Activated T-cell treated with anti-CD3 and anti-CD28 coated beads, Interleukin-2, amount 50 U/mL, for 24 hours (primary cell): ENCODE results near the gene ACSS1.

Source experiments
- DNase-seq: peaks from one replicate; pipeline ENCODE4 v3.0.0-alpha.2; 2020
- H3K27ac Mint-ChIP-seq: 2 replicates; pipeline ENCODE4 v1.8.0; 2020; ENCODE audit warnings: mild to moderate bottlenecking, mixed read lengths
- H3K27me3 Mint-ChIP-seq: 2 replicates; pipeline ENCODE4 v1.8.0; 2020; ENCODE audit warnings: mixed read lengths
- H3K36me3 Mint-ChIP-seq: 2 replicates; pipeline ENCODE4 v1.8.0; 2020; ENCODE audit warnings: low read depth, mixed read lengths
- H3K4me1 Mint-ChIP-seq: 2 replicates; pipeline ENCODE4 v1.8.0; 2020; ENCODE audit warnings: low read depth, mixed read lengths
- H3K4me3 Mint-ChIP-seq: 2 replicates; pipeline ENCODE4 v1.8.0; 2020; ENCODE audit warnings: mild to moderate bottlenecking, moderate library complexity, mixed read lengths
- H3K9me3 Mint-ChIP-seq: 2 replicates; pipeline ENCODE4 v1.8.0; 2020; ENCODE audit warnings: mixed read lengths

The ACSS1 gene

DNA sequence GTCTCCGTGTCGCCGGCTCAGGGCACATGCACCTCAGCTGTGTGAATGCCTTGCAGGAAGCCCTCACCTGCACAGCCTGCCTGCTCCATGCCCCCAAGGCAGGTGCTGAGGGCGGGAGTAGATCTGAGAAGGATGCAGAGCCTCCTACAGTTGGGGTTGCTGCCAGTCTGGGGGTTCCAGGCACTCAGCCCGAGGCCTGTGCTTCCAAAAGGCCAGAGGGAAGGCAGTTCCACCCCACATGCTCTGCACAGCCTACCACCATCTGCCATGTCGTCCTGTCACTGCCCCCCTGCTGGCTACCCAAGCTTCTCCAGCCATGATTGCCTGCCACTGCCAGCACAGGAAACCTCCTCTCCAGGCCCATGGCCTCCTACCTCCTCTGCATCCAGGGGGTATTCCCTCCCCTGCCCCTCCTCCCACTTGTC is 19.3 kb downstream of the ACSS1 start:
- Mint-ChIP-seq H3K27me3 (no peaks in the 10 kb centered on the region), H3K9me3 (no peaks in the 10 kb centered on the region), H3K27ac (peak overlapping the region; percentile 74), H3K4me3 (no peak overlapping the region), H3K4me1 (peaks cover 65% of the 10 kb centered on the region), H3K36me3 (no peaks in the 10 kb centered on the region)
- DNase-seq, result no peak

DNA sequence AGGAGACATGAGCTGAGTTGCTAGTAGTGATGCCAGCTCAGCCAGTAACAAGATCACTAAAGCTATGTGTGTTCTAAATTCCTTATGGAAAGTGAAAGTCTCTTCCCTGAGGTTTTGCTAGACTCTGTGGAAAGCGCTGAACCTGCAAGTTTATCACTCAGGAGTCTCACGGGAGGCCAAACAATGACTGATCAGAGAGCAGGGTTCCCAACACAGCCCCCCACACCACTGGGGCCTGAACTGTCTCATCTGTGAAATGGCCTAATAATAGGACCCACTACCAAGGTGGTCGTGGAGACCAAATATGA is 19.9 kb downstream of the ACSS1 start:
- no peaks in the 10 kb centered on the region for H3K36me3 Mint-ChIP-seq
- peak overlapping the region; percentile 74 for H3K27ac Mint-ChIP-seq
- H3K9me3 Mint-ChIP-seq, result no peaks in the 10 kb centered on the region
- H3K4me3 Mint-ChIP-seq, result no peak overlapping the region
- no peak for DNase-seq
- no peaks in the 10 kb centered on the region for H3K27me3 Mint-ChIP-seq
- H3K4me1 Mint-ChIP-seq, result peaks cover 64% of the 10 kb centered on the region

DNA sequence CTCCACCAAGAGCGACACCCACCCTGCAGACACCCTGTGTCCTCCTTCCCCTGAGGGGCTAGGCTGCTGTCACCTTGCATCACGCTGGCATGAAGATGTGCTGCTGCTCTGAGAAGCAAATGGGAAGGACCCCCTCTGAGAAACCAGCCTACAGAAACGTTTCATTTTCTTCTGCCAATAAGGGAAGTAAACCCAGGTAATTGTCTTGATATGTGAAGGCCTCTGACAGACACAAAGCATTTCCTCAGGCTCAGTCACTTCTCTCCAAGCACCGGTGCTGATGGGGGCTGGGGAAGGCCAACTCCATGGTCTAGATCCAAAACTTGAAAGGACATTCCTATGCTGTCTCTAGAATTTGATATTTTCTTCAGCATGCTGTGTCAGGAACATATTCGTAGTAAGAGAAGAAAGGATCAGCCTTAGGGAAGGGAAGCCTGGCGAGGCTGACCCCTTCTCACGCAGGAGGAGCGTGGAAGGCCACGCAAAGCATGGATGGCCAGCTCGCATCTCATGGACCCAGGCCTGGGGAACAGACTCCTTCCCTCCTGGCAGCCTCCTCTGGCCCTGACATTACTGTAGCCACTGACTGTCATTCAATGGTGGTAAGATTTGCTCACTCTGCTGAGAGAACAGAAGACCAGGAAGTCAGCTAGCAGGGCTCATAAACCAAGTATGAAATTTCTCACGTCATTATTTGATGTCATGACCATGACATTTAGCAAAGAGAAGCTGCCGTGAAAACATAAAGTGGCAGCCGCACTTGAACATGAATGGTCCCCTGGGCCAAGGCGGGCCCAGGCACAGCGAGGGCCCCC is 20.4 kb downstream of the ACSS1 start:
- Mint-ChIP-seq H3K27ac (peak overlapping the region; percentile 74), H3K9me3 (no peaks in the 10 kb centered on the region), H3K36me3 (no peaks in the 10 kb centered on the region), H3K27me3 (no peaks in the 10 kb centered on the region), H3K4me3 (no peak overlapping the region), H3K4me1 (peaks cover 58% of the 10 kb centered on the region)
- DNase-seq, result no peak

- Mint-ChIP-seq H3K36me3 (peaks cover 4% of the 10 kb centered on the region), H3K27ac (peak overlapping the region; percentile 74), H3K4me1 (peaks cover 49% of the 10 kb centered on the region), H3K9me3 (no peaks in the 10 kb centered on the region), H3K27me3 (no peaks in the 10 kb centered on the region), H3K4me3 (peak overlapping the region; percentile 2)
- no peak for DNase-seq
These were observed 21.5 kb downstream of the ACSS1 start for GRCh38 chr20:25036331-25036936.

DNA sequence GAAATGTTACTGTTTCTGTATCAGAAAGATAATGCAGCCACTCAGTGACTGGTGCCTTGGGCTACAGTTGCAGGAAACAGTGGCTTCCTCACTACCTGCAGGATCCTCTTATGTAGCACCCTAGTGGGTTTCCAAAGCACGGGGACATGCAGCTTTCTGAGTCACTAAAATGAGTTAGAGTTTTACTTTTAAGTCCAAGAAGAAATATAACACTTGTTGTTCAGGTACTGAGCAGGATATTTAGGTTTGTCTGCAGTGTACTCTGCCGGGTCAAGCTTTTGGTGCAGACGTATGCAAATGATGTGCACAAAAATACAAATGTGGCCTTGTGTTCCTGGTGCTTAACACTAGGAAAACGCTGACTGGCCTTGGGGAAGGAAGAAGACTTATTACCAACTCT is 22.0 kb downstream of the ACSS1 start:
- Mint-ChIP-seq H3K27me3 (no peaks in the 10 kb centered on the region), H3K27ac (peak overlapping the region; percentile 74), H3K4me3 (peak overlapping the region; percentile 2), H3K9me3 (no peaks in the 10 kb centered on the region), H3K4me1 (peaks cover 48% of the 10 kb centered on the region), H3K36me3 (peaks cover 6% of the 10 kb centered on the region)
- no peak for DNase-seq

GRCh38 chr20:25033924-25034300 is 24.0 kb downstream of the ACSS1 start:
- Mint-ChIP-seq H3K9me3 (no peaks in the 10 kb centered on the region), H3K27ac (peak overlapping the region; percentile 17), H3K4me1 (peaks cover 45% of the 10 kb centered on the region), H3K36me3 (peaks cover 25% of the 10 kb centered on the region), H3K27me3 (no peaks in the 10 kb centered on the region), H3K4me3 (no peak overlapping the region)
- DNase-seq, result no peak

DNA sequence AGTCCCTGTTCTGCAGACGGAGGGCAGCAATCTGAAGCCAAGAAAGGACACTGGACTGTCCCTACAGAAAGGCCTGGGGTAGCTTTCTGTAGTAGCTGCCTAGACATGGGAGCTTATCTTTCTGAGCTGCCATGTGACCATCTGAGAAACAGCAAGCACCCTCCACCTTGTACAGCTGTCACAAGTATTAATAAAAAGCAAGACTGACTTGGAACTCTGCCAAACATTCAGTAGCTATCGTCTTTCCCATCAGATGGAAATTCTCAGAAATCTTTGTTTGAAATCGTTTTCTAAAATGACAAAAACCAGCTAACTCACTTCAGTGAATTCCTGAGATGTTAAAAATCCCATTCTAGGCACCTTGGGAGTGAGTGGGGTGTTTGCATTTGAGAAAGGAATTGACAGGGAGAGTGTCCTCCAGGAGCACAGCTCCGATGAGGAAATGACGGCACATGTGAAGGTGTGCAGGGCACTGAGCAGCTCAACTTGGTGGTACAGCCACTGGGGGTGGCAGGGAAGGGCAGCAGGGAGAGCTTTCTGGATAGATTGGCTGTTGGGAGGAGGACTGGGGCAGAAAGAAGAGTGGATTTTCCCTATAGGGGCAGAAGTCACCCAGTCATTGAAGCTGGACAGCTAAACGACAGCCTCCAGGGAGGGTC is 24.5 kb downstream of the ACSS1 start:
- Mint-ChIP-seq H3K27me3 (no peaks in the 10 kb centered on the region), H3K4me1 (peaks cover 45% of the 10 kb centered on the region), H3K9me3 (no peaks in the 10 kb centered on the region), H3K27ac (no peak overlapping the region), H3K4me3 (no peak overlapping the region), H3K36me3 (peaks cover 28% of the 10 kb centered on the region)
- no peak for DNase-seq

- Mint-ChIP-seq H3K36me3 (peaks cover 33% of the 10 kb centered on the region), H3K4me3 (no peak overlapping the region)
These were observed 25.3 kb downstream of the ACSS1 start for GRCh38 chr20:25032478-25033264.

DNA sequence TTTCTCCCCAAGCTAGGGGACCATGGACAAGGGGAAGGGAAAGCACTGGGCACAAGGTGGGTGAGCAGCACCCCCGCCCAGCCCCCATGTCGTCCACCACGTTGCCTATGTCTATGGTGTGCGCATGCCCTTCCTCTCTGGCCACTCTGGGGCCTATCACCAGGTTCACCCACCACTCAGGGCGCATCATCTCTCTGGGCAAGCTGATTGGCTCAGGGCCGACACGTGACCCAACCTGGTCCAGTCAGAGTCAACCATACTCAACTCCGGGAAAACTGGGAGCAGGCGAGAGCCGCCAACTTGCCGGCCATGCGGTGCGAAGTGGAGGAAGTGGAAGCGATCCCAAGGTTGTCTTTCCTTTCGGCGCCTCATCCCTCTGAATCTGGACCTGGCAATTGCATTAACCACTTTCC is 25.9 kb downstream of the ACSS1 start:
- H3K27ac Mint-ChIP-seq, result no peak overlapping the region
- peaks cover 36% of the 10 kb centered on the region for H3K4me1 Mint-ChIP-seq

More at GRCh38 chr20:25032478-25033264, 25.3 kb downstream of the ACSS1 start:
- Mint-ChIP-seq H3K27ac (no peak overlapping the region), H3K9me3 (no peaks in the 10 kb centered on the region), H3K27me3 (no peaks in the 10 kb centered on the region), H3K4me1 (peaks cover 38% of the 10 kb centered on the region)
- DNase-seq, result no peak

DNA sequence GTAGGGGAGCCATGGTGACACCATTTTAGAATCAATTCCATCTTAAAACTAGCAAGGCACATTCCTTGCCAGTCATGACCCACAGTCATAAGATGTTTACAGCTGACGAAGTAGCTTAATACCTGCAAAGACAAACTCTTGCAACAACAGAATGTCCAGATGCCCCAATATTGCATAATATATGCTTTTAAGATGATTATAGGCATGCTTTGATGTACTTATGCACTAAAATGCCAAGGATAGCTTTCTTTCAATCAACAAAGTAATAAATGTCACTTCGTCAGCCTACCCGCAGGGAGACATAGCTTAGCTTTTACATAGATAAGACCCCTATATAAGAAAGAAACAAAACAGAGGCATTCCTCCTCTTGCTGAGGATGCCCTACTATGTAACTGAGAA is 26.7 kb downstream of the ACSS1 start:
- no peak overlapping the region for H3K4me3 Mint-ChIP-seq
- peaks cover 28% of the 10 kb centered on the region for H3K4me1 Mint-ChIP-seq
- no peaks in the 10 kb centered on the region for H3K9me3 Mint-ChIP-seq
- no peaks in the 10 kb centered on the region for H3K27me3 Mint-ChIP-seq
- H3K36me3 Mint-ChIP-seq, result peaks cover 34% of the 10 kb centered on the region
- no peak for DNase-seq
- no peak overlapping the region for H3K27ac Mint-ChIP-seq

More for the DNA sequence above, 25.9 kb downstream of the ACSS1 start:
- no peaks in the 10 kb centered on the region for H3K27me3 Mint-ChIP-seq
- no peak for DNase-seq
- H3K9me3 Mint-ChIP-seq, result no peaks in the 10 kb centered on the region
- H3K36me3 Mint-ChIP-seq, result peaks cover 33% of the 10 kb centered on the region
- no peak overlapping the region for H3K4me3 Mint-ChIP-seq

GRCh38 chr20:25030649-25031207 is 27.2 kb downstream of the ACSS1 start:
- Mint-ChIP-seq H3K9me3 (no peaks in the 10 kb centered on the region), H3K27me3 (no peaks in the 10 kb centered on the region), H3K4me3 (no peak overlapping the region), H3K27ac (no peak overlapping the region), H3K36me3 (peaks cover 34% of the 10 kb centered on the region), H3K4me1 (peaks cover 22% of the 10 kb centered on the region)
- DNase-seq, result no peak

GRCh38 chr20:25030007-25030648 is 27.8 kb downstream of the ACSS1 start:
- Mint-ChIP-seq H3K27me3 (no peaks in the 10 kb centered on the region), H3K9me3 (no peaks in the 10 kb centered on the region), H3K36me3 (peaks cover 34% of the 10 kb centered on the region), H3K4me3 (no peak overlapping the region), H3K4me1 (peaks cover 18% of the 10 kb centered on the region), H3K27ac (no peak overlapping the region)
- DNase-seq, result no peak

GRCh38 chr20:25025986-25026605 is 31.8 kb downstream of the ACSS1 start:
- H3K9me3 Mint-ChIP-seq, result no peaks in the 10 kb centered on the region
- peaks cover 15% of the 10 kb centered on the region for H3K4me1 Mint-ChIP-seq
- no peak for DNase-seq
- H3K27ac Mint-ChIP-seq, result no peak overlapping the region
- no peak overlapping the region for H3K4me3 Mint-ChIP-seq
- peaks cover 45% of the 10 kb centered on the region for H3K36me3 Mint-ChIP-seq
- no peaks in the 10 kb centered on the region for H3K27me3 Mint-ChIP-seq
